AG04450 (cell line): Measurements from ENCODE around the gene APOH. TPM values are rescaled to one million over a fixed set of nuclear protein-coding genes. Genes with fewer than 3 reads are reported as not detected.

ENCODE experiments used
- CTCF ChIA-PET: fragments of 300-600, 350-600 bp; formaldehyde crosslinking; extraction: SDS; loops from one replicate; lab custom pipeline; 2022; ENCODE audit warnings: antibody characterized with exemption, inconsistent platforms; lab: Charles Lee
- POLR2A ChIA-PET: fragments of 350-600 bp; formaldehyde crosslinking; extraction: SDS; loops from one replicate; lab custom pipeline; 2021; ENCODE audit warnings: antibody characterized with exemption, inconsistent platforms; lab: Yijun Ruan, JAX
- DNase-seq: peaks from one replicate; pipeline ENCODE4 v3.0.0-alpha.2; 2011; ENCODE audit warnings: low read depth, low spot score
- H3K27ac ChIP-seq: one replicate; pipeline ENCODE4 v1.5.1; 2012; ENCODE audit warnings: low read depth, low read length, control low read depth
- H3K27me3 ChIP-seq: one replicate; pipeline ENCODE4 v1.6.0; 2012; ENCODE audit warnings: low read length; ENCODE audit not compliant: control insufficient read depth, insufficient read depth
- H3K4me3 ChIP-seq: 2 replicates; pipeline ENCODE4 v1.5.1; 2011; ENCODE audit warnings: mild to moderate bottlenecking, low read depth, low read length, control low read depth
- H3K9me3 ChIP-seq: 2 replicates; pipeline ENCODE4 v1.5.1; 2012; ENCODE audit warnings: low read length; ENCODE audit not compliant: control insufficient read depth, insufficient read depth
- CTCF ChIP-seq: IDR thresholded peaks from 2 replicates; pipeline ENCODE4 v1.5.1; 2011; ENCODE audit warnings: low read depth, low read length, control low read depth, inconsistent platforms
- polyA plus RNA-seq: library from polyadenylated mRNA; depleted of rRNA; stranded (reverse); fragments of >200 nt; gene quantifications from 2 replicates; pipeline ENCODE4 v1.2.3, GENCODE V29; 2011

APOH gene
- polyA plus RNA-seq, 1 experiment, result not detected

GRCh38 chr17:66235377-66235994 lies 6.3 kb upstream of the APOH start:
- Histone ChIP-seq H3K27me3 (no peaks in the 10 kb centered on the region), H3K27ac (no peak overlapping the region), H3K4me3 (no peak overlapping the region), H3K9me3 (no peaks in the 10 kb centered on the region)
- no peak for TF ChIP-seq CTCF
- DNase-seq, result no peak
- ChIA-PET POLR2A (no interaction called here), CTCF (interaction anchor here (1.4 kb wide), 1 partner anchor 35 kb away, joined by 3 read pairs; no protein-coding TSS in a partner anchor)

GRCh38 chr17:66234611-66235010 lies 5.4 kb upstream of the APOH start:
- CTCF ChIA-PET, result no interaction called here
- POLR2A ChIA-PET, result no interaction called here
- Histone ChIP-seq H3K27me3 (no peaks in the 10 kb centered on the region), H3K9me3 (no peaks in the 10 kb centered on the region), H3K27ac (no peak overlapping the region), H3K4me3 (no peak overlapping the region)
- no peak for TF ChIP-seq CTCF
- DNase-seq, result no peak

GRCh38 chr17:66233023-66233753 lies 4.0 kb upstream of the APOH start:
- CTCF ChIA-PET, result no interaction called here
- no peaks in the 10 kb centered on the region for H3K9me3 ChIP-seq
- no peak overlapping the region for H3K4me3 ChIP-seq
- POLR2A ChIA-PET, result no interaction called here
- TF ChIP-seq CTCF, result no peak
- no peak overlapping the region for H3K27ac ChIP-seq
- no peak for DNase-seq
- no peaks in the 10 kb centered on the region for H3K27me3 ChIP-seq

GRCh38 chr17:66230922-66231591 lies 1.8 kb upstream of the APOH start:
- no peaks in the 10 kb centered on the region for H3K27me3 ChIP-seq
- H3K9me3 ChIP-seq, result no peaks in the 10 kb centered on the region
- ChIA-PET CTCF (interaction anchor here (0.6 kb wide), 1 partner anchor 34 kb away, joined by 3 read pairs; no protein-coding TSS in a partner anchor), POLR2A (no interaction called here)
- no peak for DNase-seq
- no peak overlapping the region for H3K4me3 ChIP-seq
- no peak overlapping the region for H3K27ac ChIP-seq
- no peak for TF ChIP-seq CTCF
